Skin epidermis (tissue), 12 donors: ENCODE results near the gene KDM3A.
"Not testable (repeated sequence)": the region's sequence is repeated elsewhere in the genome, so short reads cannot be mapped to it uniquely, and the experiment has no call there.

Experiments used
- H3K27ac ChIP-seq, 21 experiments: fragments of 200-600 bp; sonication (generic) in 11 of 21; one replicate each; pipeline ENCODE4 v1.5.0; 2020; ENCODE audit warnings: mild to moderate bottlenecking in 3 of 21, inconsistent platforms in 2 of 21, moderate library complexity in 2 of 21
- H3K4me3 ChIP-seq, 7 experiments: fragments of 200-600 bp; sonication (generic) in 2 of 7; one replicate each; pipeline ENCODE4 v1.5.0; 2020; ENCODE audit warnings: inconsistent platforms in 2 of 7, mild to moderate bottlenecking in 2 of 7, moderate library complexity in 1 of 7

Gene KDM3A

GRCh38 chr2:86471637-86472036, 30.5 kb downstream of the KDM3A start:
- H3K4me3 ChIP-seq: no peak overlapping the region
- H3K27ac ChIP-seq: no peak overlapping the region

DNA sequence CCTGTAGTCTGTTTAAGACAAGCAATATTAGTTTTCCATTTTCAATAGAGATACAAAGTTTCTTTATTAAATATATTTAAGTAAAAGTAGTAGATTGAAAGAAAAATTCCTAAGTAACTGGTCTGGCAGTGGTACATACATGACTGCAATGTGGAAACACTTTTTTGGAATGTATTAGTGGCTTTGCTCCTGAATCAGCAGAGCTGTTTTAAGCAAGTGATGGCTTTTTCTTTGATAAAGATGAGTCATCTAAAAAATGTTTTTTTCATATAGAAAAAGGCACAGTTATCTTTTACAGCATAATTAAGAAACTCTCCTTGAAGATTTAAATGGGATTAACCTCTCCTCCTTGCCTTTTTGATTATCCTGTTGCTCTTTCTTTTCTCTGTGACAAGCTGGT, 34.9 kb downstream of the KDM3A start:
- no peak overlapping the region for H3K4me3 ChIP-seq
- peak overlapping the region in 1 of 21 experiments; percentile 22 for H3K27ac ChIP-seq

DNA sequence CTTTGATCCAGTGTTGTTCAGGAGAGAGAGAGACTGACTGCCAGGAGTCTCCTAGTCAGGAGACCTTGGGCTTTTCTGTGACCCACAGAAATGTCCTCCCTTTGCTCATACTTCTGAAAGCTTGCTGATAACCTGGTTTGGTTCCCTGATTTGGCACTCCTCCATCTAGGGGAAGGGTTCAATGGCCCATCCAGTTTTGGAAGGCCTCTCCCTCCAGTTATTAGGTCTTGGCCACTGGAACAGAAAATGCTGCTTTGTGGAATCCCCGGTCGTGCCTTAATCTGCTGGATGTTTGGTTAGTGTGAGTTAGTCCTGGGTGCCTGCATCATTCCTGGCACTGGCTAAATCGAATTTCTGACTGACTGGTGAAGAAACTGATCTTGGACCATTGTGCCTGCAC, 35.7 kb downstream of the KDM3A start:
- Histone ChIP-seq H3K4me3 (no peak overlapping the region), H3K27ac (no peak overlapping the region)

- no peak overlapping the region for H3K27ac ChIP-seq
- no peak overlapping the region for H3K4me3 ChIP-seq
Measured at GRCh38 chr2:86477349-86477748, 36.2 kb downstream of the KDM3A start.

DNA sequence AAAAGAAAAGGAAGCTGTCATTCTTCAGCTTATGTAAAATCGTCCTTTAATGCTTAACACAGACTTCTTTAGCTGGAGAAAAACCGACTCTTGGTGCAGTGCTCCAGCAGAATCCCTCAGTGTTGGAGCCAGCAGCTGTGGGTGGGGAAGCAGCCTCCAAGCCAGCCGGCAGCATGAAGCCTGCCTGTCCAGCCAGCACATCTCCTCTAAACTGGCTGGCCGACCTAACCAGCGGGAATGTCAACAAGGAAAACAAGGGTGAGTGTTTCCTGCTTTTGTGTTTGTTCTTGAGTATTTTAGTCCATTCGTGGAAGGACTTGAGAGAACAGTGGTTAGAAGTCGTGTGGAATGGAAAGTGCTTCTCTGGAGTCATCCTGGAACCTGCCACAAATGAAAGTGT, 38.9 kb downstream of the KDM3A start:
- Histone ChIP-seq H3K4me3 (no peak overlapping the region), H3K27ac (peak overlapping the region in 2 of 21 experiments; percentile 13 to 34)

DNA sequence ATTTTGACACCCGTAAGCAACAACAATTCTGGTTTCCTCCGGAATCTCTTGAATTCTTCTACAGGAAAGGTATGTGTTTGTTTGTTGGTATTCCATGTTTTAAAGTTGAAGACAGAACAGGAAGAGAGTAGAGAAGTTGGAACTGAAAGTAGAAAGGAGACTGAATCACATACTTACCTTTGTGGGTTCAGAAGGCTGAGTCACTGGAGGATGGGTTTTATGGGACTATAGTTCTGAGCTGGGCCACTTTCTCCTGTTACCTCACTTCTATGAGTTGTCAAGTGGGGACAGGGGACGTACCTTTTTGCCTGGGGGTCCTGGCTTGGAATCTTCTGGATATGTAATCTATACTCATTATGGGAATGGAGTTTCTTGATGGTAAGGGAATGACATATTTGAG, 40.9 kb downstream of the KDM3A start:
- Histone ChIP-seq H3K4me3 (no peak overlapping the region), H3K27ac (peak overlapping the region in 2 of 21 experiments; percentile 1 to 7)

- H3K4me3 ChIP-seq: no peak overlapping the region
- H3K27ac ChIP-seq: no peak overlapping the region
Measured at GRCh38 chr2:86484385-86484784, 43.2 kb downstream of the KDM3A start.

GRCh38 chr2:86485103-86485502, 43.9 kb downstream of the KDM3A start:
- Histone ChIP-seq H3K27ac (no peak overlapping the region), H3K4me3 (no peak overlapping the region)

DNA sequence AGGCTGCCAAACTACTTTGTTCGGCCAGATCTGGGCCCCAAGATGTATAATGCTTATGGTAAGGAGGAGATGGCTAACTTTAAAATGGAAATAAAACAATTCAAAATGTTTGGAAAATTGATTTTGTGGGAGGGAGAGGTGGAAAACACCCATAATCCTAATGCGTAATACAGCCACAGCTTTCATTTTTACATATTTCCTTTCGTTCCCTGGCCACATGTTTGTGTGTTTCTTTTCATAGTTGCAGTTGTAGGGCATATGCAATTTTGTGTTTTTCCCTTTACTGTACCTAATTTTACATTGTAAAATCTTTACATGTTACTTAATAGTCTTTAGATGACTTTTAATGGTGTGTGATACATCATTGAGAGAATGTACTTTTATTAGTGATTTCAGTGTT, 44.6 kb downstream of the KDM3A start:
- no peak overlapping the region for H3K4me3 ChIP-seq
- H3K27ac ChIP-seq: no peak overlapping the region

GRCh38 chr2:86487062-86487461, 45.9 kb downstream of the KDM3A start:
- Histone ChIP-seq H3K4me3 (no peak overlapping the region), H3K27ac (no peak overlapping the region)

DNA sequence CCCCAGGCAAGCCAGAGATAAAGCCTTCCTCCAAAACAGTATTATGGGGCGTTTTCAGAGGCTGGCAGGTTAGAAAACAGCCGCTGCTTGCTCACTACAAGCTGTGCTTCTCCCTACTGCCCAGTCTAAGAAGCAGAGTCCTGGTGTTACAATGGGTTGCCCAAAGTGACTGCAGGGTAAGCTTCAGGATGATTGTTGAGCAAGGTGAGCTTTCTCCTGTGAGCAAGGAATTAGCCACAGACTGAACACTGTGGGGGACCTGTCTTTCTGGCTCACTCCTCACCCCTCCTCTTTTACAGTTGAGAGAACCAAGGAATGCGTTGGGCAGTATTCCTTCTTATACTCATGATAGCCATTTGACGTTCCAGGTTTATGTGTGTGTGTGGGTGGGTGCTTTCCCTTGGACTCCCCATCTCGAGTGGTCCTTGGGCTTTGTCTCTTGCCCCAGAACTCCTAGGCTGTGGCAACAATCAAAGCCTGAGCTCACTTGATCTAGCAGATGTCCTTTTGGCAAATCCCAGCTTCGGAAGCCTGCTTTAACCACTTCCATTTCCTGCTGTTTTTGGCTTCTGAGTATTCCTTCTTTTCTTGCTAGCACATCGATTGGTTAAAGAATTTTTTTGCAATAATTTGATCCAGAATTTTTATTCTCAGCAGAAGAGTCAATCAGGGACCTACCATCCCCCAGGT, 47.5 kb downstream of the KDM3A start:
- Histone ChIP-seq H3K4me3 (no peak overlapping the region), H3K27ac (no peak overlapping the region)

DNA sequence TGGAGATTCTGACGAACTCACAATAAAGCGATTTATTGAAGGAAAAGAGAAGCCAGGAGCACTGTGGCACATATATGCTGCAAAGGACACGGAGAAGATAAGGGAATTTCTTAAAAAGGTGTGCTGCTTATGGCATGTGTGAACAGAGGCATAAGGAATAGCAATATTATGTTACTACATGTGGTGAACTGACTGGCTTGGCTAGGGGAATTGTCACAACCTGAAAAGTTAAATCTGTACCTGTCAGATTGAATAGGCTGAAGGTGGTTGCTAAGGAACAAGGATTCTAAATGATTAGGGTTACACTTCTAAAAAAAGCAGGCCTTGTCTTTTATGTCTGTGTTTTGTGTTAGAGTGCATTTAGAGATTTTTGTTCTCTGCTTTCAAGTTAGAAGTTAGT, 48.4 kb downstream of the KDM3A start:
- H3K27ac ChIP-seq: no peak overlapping the region
- H3K4me3 ChIP-seq: no peak overlapping the region

DNA sequence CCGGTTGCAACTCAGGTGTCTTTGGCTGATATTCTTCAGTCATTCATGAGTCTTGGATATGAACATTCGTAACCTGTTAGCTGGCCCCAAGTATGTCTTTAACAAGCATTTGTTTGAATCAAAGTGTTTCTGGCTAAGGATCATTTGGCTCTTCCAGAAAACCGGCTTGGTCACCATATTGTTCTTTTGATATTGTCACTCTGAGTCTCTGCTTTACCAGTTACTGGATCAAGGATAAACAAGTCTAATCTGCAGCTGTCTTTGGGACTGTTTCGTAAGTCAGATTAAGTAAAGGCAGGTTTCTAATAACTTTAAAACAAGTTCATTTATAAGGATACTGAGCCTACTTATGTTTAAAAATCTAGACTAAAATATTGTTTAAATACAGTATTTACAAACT, 49.1 kb downstream of the KDM3A start:
- H3K4me3 ChIP-seq: no peak overlapping the region
- no peak overlapping the region for H3K27ac ChIP-seq

DNA sequence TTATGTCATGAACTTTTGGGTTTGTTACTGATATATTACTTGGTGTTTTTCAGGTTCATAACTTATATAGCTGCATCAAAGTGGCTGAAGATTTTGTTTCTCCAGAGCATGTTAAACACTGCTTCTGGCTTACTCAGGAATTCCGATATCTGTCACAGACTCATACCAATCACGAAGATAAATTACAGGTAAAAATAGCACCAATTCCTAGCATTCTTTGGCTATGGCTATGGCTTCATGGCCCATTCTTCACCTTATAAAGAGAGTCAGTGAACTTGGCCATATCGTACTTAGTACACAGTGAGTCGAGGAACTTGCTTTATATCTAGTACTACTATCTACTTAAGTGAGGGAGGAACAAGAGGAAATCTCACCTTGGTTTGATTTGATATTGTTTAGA, 49.9 kb downstream of the KDM3A start:
- no peak overlapping the region for H3K4me3 ChIP-seq
- H3K27ac ChIP-seq: no peak overlapping the region

DNA sequence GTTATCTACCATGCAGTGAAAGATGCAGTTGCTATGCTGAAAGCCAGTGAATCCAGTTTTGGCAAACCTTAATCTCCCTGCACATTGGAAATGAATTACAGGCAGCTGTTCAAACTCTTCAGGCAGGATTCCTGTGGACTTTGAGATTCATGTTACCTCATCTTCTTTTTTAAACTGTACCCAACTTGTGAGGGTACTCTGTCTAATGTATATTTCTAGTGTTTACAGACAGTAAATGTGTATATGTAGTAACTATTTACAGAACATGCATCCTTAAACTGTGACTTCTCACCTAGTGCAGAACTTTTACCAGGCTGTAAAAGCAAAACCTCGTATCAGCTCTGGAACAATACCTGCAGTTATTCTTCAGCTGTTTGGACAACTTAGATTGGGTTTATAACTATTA, 50.9 kb downstream of the KDM3A start:
- Histone ChIP-seq H3K4me3 (no peak overlapping the region), H3K27ac (no peak overlapping the region)

DNA sequence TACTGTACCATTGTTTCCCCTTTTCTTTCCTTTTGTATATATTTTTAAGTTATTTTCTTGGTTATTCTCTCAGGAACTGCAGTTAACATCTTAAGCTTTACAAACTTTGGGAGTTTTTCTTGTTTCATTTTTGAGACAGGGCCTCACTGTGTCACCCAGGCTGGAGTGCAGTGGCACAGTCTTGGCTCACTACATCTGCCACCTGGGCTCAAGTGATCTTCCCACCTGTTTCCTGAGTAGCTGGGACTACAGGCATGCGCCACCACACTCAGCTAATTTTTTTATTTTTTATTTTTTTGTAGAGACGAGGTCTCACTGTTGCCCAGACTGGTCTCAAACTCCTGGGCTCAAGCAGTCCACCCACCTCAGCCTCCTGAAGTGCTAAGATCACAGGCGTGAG, 55.2 kb downstream of the KDM3A start:
- H3K27ac ChIP-seq, H3K4me3 ChIP-seq: not testable (repeated sequence)

DNA sequence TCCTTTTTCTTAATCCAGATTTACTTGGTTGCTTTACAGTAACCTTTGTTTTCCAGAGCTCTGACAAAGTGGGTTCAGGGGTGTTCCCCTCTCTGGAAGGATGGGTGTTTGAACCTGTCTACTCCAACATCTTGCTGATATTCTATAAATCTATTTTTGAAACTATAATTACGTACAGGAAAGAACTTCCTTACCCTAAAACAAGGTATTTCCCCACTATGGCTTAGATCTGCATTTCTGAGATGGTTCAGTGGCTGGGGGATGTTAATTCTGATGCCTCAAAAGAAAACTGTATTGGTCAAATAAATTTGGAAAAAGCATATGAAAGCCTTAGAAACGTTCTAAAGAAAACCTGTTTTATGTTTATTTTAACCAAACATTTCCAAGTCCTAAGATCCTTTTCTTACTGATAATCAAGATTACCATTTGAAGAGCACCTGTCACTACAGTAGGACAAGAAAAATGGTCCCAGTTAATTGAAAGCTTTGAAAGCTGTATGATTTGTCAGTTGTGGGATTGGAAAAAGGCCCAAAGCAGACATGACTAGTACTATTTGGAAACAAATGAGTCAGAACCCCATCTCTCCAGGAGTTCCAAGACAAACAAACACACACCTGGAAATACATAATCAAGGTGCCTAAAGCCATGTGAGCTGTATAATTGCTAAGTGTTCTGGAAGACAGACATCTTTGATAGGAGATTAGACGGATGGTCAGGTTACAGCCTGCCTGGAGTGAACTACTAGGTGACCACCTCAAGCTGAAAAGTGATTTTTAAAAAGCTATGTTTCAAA, 57.5 kb downstream of the KDM3A start:
- Histone ChIP-seq H3K4me3 (no peak overlapping the region), H3K27ac (no peak overlapping the region)

GRCh38 chr2:86499326-86499725, 58.2 kb downstream of the KDM3A start:
- H3K4me3 ChIP-seq: no peak overlapping the region
- no peak overlapping the region for H3K27ac ChIP-seq

DNA sequence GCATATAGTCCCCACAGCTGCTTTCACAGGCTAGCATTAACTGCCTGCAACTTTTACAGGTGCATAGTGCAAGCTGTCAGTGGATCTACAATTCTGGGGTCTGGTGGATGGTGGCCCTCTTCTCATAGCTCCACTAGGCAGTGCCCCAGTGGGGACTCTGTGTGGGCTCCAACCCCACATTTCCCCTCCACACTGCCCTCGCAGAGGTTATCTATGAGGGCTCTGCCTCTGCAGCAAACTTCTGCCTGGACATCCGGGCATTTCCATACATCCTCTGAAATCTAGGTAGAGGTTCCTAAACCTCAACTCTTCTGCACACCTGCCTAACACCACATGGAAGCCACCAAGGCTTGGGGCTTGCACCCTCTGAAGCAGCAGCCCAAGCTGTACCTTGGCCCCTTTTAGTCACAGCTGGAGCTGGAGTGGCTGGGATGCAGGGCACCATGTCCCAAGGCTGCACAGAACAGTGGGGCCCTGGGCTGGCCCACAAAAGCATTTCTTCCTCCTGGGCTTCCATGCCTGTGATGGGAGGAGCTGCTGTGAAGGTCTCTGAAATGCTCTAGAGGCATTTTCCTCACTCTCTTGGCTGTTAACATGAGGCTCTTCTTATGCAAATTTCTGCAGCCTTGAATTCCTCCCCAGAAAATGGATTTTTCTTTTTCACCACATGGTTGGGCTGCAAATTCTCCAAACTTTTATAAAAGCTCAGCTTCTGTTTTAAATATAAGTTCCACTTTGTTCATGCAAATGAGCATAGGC, 59.3 kb downstream of the KDM3A start:
- no peak overlapping the region for H3K27ac ChIP-seq
- H3K4me3 ChIP-seq: no peak overlapping the region

- Histone ChIP-seq H3K27ac (no peak overlapping the region), H3K4me3 (no peak overlapping the region)
Measured at GRCh38 chr2:86507600-86507999, 66.4 kb downstream of the KDM3A start.

DNA sequence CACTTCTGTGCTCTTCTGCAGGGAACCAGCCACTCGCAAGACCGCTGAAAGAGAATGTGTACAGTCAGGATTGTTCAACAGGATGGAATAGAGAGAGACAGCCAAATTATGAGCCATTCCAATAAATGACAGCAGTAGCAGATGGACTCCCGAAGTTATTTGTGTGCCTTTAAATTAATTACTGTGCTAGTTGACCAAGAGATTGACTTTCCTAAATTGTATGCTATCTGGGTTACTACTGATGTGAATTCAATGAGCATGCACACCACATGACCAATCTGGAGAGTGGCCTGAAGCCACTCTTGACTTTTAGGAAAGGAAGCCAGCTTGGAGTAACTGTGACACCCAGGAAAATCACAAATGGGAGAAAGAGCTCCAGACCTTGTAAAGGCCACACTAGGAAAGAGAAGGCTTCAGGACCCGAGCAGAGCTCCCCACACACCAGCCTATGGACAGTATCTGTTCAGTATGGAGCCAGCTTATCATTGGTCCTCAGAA, 69.3 kb downstream of the KDM3A start:
- no peak overlapping the region for H3K4me3 ChIP-seq
- no peak overlapping the region for H3K27ac ChIP-seq
